Suprapubic skin (tissue), 3 donors: ENCODE data around the gene MYO5C.

Source experiments
- EP300 ChIP-seq: sonication (generic); formaldehyde crosslinking; IDR thresholded peaks from one replicate; pipeline ENCODE4 v1.6.1; 2017; ENCODE audit warnings: antibody characterized with exemption
- POLR2A ChIP-seq, 2 donors: fragments of 450-650 bp; IDR thresholded peaks; one replicate each; pipeline ENCODE4 v1.6.1; 2017; ENCODE audit warnings: antibody characterized with exemption in 2 of 2, mild to moderate bottlenecking in 2 of 2, moderate library complexity in 2 of 2
- TF ChIP-seq, protein P1 (sequence below), 2 donors: fragments of 200-600 bp in 1 of 2; fragments of 450-650 bp in 1 of 2; sonication (generic) in 1 of 2; IDR thresholded peaks; one replicate each; pipeline ENCODE4 v1.5.1; 2016 to 2019; ENCODE audit warnings: antibody characterized with exemption in 2 of 2, mild to moderate bottlenecking in 1 of 2, moderate library complexity in 1 of 2

DNA sequence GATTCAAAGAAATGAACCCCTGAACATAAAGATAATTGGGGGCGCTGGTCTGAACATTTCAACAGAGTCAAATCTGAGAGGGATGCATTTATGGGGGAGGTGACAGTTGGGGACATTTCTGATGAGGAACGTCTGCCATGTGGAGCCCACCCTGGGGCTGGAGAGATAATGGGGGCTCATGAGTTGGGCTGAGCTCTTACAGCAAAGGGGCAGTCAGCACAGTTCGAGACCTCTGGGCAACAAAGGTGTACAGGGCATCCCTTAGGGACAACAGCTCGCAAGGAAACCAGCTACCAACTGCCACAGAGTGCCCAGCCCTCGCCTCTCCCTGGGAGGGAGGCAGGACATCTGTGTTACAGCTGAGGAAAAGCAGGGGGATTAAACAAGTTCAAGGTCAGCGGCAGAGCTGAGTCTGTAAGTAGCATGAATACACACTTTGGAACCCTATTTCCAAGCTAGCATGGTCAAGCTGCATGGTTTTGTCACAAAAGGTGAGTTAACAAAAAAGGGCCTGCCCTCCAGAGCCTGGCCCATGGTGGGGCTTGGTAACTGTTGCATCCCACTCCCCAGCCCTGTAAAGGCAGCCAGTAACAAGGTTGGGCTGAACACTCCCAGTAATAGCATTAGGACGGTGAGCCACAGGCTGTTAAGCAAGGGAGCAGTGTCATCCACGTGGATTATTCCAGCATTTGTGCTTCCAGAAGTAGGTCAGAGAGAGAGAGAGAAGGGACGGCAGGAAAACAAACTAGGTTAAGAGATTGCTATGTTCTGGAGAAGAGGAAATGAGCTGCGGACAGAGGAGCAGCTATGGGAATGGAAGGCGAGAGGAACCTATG lies 108.7 kb downstream of the MYO5C start:
- no peak for TF ChIP-seq POLR2A (IDR thresholded peaks at IDR 0.05)
- TF ChIP-seq, protein P1, sequence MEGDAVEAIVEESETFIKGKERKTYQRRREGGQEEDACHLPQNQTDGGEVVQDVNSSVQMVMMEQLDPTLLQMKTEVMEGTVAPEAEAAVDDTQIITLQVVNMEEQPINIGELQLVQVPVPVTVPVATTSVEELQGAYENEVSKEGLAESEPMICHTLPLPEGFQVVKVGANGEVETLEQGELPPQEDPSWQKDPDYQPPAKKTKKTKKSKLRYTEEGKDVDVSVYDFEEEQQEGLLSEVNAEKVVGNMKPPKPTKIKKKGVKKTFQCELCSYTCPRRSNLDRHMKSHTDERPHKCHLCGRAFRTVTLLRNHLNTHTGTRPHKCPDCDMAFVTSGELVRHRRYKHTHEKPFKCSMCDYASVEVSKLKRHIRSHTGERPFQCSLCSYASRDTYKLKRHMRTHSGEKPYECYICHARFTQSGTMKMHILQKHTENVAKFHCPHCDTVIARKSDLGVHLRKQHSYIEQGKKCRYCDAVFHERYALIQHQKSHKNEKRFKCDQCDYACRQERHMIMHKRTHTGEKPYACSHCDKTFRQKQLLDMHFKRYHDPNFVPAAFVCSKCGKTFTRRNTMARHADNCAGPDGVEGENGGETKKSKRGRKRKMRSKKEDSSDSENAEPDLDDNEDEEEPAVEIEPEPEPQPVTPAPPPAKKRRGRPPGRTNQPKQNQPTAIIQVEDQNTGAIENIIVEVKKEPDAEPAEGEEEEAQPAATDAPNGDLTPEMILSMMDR (IDR thresholded peaks at IDR 0.05) = no peak
- TF ChIP-seq EP300 = no peak
